ENCODE results near the gene RASGRP2.

DNA sequence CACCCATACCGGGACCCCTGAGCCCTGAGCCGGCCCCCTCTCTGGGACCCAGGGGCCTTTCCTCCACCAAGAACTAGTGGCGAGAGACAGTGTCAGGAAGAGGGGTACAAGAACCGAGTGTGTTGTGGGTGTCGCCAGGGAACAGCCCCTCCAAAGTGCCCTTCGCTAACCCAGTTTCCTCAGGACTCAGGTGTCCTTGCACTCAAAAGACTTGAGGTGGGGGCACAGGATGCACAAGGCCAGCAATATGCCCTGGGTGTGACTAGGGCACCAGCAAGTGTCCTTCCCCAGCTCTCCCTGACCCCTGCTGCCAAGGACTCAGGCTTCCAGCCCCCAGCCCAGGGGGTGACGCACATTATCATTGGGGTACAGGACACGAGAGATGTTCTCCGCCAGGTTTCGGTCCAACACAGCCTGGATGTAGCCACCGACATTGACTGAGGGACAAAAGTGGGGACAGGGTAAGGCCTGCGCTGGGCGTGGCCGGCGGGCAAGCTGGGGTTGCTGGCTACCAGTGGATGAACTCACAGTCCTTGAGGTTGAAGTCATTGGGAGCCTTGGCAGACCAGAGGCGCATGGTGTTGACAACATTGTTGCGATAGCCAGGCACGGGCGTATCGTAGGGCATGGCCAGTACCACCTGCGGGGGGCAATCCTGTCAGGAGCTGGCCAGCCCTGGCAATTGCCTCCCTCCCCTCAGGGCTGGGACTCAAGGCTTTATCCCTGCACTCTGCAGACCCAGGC lies 11.1 kb upstream of the RASGRP2 start:
- TF ChIP-seq, protein P1, sequence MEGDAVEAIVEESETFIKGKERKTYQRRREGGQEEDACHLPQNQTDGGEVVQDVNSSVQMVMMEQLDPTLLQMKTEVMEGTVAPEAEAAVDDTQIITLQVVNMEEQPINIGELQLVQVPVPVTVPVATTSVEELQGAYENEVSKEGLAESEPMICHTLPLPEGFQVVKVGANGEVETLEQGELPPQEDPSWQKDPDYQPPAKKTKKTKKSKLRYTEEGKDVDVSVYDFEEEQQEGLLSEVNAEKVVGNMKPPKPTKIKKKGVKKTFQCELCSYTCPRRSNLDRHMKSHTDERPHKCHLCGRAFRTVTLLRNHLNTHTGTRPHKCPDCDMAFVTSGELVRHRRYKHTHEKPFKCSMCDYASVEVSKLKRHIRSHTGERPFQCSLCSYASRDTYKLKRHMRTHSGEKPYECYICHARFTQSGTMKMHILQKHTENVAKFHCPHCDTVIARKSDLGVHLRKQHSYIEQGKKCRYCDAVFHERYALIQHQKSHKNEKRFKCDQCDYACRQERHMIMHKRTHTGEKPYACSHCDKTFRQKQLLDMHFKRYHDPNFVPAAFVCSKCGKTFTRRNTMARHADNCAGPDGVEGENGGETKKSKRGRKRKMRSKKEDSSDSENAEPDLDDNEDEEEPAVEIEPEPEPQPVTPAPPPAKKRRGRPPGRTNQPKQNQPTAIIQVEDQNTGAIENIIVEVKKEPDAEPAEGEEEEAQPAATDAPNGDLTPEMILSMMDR (IDR thresholded peaks at IDR 0.05), result no peak
- TF ChIP-seq EP300 (IDR thresholded peaks at IDR 0.05) (no peak), POLR2A (IDR thresholded peaks at IDR 0.05) (no peak)
